BE2C (cell line): ENCODE measurements around the gene TUFM.
"Not testable (repeated sequence)": the region's sequence is repeated elsewhere in the genome, so short reads cannot be mapped to it uniquely, and the experiment has no call there.

ENCODE experiments used
- DNase-seq: peaks from one replicate; pipeline ENCODE4 v3.0.0-alpha.2; 2020
- H3K27me3 ChIP-seq: fragments of 250-450 bp; sonication (Bioruptor Pico); 2 replicates; pipeline ENCODE4 v1.5.1; 2020; ENCODE audit warnings: mild to moderate bottlenecking
- H3K36me3 ChIP-seq: fragments of 250-450 bp; sonication (Bioruptor Pico); 2 replicates; pipeline ENCODE4 v1.5.1; 2020; ENCODE audit warnings: mild to moderate bottlenecking
- H3K4me1 ChIP-seq: fragments of 250-450 bp; sonication (Bioruptor Pico); 2 replicates; pipeline ENCODE4 v1.5.1; 2020
- H3K4me3 ChIP-seq: 2 replicates; pipeline ENCODE4 v1.5.1; 2011; ENCODE audit warnings: low read depth, low read length
- H3K9me3 ChIP-seq: fragments of 250-450 bp; sonication (Bioruptor Pico); 2 replicates; pipeline ENCODE4 v1.5.1; 2020
- TF ChIP-seq, protein P1 (sequence below): IDR thresholded peaks from 2 replicates; pipeline ENCODE4 v1.5.1; 2012; ENCODE audit warnings: mild to moderate bottlenecking, low read depth, low read length

The TUFM gene

DNA sequence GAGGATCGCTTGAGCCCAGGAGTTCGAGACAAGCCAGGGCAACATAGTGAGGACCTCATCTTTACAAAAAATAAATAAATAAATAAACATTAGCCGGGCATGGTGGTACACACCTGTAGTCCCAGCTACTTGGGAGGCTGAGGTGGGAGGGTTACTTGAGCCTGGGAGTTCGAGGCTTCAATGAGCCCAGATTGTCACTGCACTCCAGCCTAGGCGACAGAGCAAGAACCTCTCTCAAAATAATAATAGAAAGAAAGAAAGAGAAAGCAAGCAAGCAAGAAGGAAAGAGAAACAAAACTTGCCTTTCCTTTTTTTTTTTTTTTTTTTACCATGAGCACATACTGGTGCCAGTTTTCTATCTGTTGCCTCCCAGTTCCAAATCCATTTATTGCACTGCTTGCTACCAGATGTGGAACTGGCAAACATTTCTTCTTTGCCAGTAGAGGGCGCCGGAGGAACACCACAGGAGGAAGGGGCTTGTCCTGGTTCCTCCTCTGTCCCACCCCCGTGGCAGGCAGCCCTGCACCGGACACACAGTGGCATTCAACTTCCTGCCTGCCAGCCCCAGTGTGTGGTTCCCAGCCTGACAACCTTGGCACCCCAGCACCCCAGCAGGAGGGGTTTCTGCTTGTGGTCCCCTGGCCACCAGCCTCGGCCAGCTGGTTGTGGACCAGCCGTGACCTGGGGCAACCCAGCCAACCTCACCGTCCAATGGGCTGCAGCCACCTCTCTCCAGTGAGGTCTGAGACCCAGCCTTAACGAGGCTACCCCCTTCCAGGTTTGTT lies 43.7 kb downstream of the TUFM start:
- DNase-seq = peak; percentile 80
- not testable (repeated sequence) for H3K9me3 ChIP-seq, H3K4me1 ChIP-seq, H3K27me3 ChIP-seq, H3K36me3 ChIP-seq, H3K4me3 ChIP-seq
- TF ChIP-seq, protein P1, sequence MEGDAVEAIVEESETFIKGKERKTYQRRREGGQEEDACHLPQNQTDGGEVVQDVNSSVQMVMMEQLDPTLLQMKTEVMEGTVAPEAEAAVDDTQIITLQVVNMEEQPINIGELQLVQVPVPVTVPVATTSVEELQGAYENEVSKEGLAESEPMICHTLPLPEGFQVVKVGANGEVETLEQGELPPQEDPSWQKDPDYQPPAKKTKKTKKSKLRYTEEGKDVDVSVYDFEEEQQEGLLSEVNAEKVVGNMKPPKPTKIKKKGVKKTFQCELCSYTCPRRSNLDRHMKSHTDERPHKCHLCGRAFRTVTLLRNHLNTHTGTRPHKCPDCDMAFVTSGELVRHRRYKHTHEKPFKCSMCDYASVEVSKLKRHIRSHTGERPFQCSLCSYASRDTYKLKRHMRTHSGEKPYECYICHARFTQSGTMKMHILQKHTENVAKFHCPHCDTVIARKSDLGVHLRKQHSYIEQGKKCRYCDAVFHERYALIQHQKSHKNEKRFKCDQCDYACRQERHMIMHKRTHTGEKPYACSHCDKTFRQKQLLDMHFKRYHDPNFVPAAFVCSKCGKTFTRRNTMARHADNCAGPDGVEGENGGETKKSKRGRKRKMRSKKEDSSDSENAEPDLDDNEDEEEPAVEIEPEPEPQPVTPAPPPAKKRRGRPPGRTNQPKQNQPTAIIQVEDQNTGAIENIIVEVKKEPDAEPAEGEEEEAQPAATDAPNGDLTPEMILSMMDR = peak; percentile 54
